A549 (cell line): Measurements from ENCODE around the gene ABCC1.

ENCODE experiments used
- CHD2 ChIP-seq: fragments of 150-350 bp; IDR thresholded peaks from 2 replicates; pipeline ENCODE4 v1.6.1; 2014; ENCODE audit warnings: low read length; ENCODE audit not compliant: partially characterized antibody
- FOSL2 ChIP-seq, 2 experiments: fragments of 450-650 bp in 1 of 2; fragments of >200 bp in 1 of 2; sonication (Bioruptor Twin) in 1 of 2; formaldehyde crosslinking; IDR thresholded peaks; 2 replicates each; pipeline versions ENCODE4 v1.5.0 to v1.6.1; 2016 to 2020; ENCODE audit warnings: mild to moderate bottlenecking in 1 of 2, moderate library complexity in 1 of 2
- HDAC2 ChIP-seq: fragments of 200-600 bp; sonication (generic); IDR thresholded peaks from 2 replicates; pipeline ENCODE4 v1.6.1; 2016
- POLR2A ChIP-seq: IDR thresholded peaks from 2 replicates; pipeline ENCODE4 v1.6.1; 2012; ENCODE audit warnings: mild to moderate bottlenecking, low read length

DNA sequence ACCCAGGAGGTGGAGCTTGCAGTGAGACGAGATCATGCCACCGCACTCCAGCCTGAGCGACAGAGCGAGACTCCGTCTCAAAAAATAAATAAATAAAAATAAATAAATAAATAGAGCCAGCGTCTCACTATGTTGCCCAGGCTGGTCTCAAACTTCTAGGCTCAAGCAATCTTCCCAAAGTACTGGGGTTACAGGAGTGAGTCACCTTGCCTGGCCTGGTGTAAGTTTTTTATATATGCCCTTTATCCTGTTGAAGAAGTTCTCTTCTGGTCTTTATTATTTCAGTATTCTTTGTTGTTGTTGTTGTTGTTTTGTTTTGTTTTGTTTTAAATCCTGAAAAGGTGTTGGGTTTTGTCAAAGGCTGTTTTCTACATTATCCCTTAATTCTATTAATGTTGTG lies 30.1 kb upstream of the ABCC1 start:
- TF ChIP-seq CHD2 (no peak), HDAC2 (no peak), FOSL2 (IDR thresholded peaks at IDR 0.05) (no peak), FOSL2 (CRISPR knock-in tag; IDR thresholded peaks at IDR 0.05) (no peak), POLR2A (no peak)
